SK-N-MC (cell line): ENCODE data around the gene IQSEC3.

ENCODE experiments used
- EZH2 ChIP-seq: fragments of 200-600 bp; sonication (generic); IDR thresholded peaks from one replicate; pipeline ENCODE4 v1.6.1; 2017; ENCODE audit warnings: antibody characterized with exemption
- FOXP2 ChIP-seq: optimal IDR thresholded peaks from 2 replicates; pipeline ENCODE3; 2011; ENCODE audit warnings: mild to moderate bottlenecking, moderate library complexity; ENCODE audit not compliant: insufficient read depth; ENCODE audit errors: extremely low read length, control extremely low read depth
- POLR2AphosphoS5 ChIP-seq: IDR thresholded peaks from 2 replicates; pipeline ENCODE4 v1.6.1; 2012; ENCODE audit warnings: mild to moderate bottlenecking, low read depth, low read length, borderline replicate concordance

DNA sequence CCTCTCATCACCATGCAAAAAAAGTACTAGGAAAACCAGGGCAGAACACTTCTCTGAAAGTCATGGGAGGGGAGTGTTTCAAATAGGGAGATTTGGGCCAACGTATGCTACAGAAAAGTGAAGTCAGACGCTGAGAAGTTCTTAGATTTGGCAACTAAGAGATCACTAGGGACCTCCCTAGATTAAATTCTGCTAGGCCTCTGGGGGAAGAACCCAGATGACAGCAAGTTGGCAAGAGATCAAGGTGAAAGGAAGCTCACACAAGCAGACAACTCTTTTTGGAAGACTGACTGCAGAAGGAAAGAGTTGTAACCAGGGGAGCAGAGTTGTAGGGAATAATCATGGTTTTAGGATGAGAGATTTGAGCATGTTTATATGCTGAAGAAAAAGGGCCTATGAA, 20.7 kb downstream of the IQSEC3 start:
- TF ChIP-seq POLR2AphosphoS5: no peak
- TF ChIP-seq EZH2: no peak
- no peak for TF ChIP-seq FOXP2
